MM.1S (cell line): ENCODE results near the gene HIBCH.

Experiments
- DNase-seq: peaks from one replicate; pipeline ENCODE4 v3.0.0-alpha.2; 2015
- H2AFZ ChIP-seq: fragments of 300-600 bp; sonication (generic); 2 replicates; pipeline ENCODE4 v1.6.0; 2016; ENCODE audit warnings: antibody characterized with exemption, low read length
- H3F3A ChIP-seq: fragments of 300-600 bp; sonication (generic); 2 replicates; pipeline ENCODE4 v1.6.1; 2016; ENCODE audit warnings: mild to moderate bottlenecking, antibody characterized with exemption, low read length, moderate library complexity, mixed read lengths; ENCODE audit not compliant: insufficient read depth
- H3K27ac ChIP-seq: fragments of 300-600 bp; sonication (generic); 2 replicates; pipeline ENCODE4 v1.5.1; 2016; ENCODE audit warnings: mild to moderate bottlenecking, low read length
- H3K27me3 ChIP-seq: fragments of 300-600 bp; sonication (generic); replicated peaks from 2 replicates; pipeline ENCODE4 v1.6.0; 2016; ENCODE audit warnings: low read length; ENCODE audit not compliant: insufficient read depth
- H3K36me3 ChIP-seq: fragments of 300-600 bp; sonication (generic); replicated peaks from 2 replicates; pipeline ENCODE4 v1.6.1; 2016; ENCODE audit warnings: mild to moderate bottlenecking, low read length, mixed read lengths; ENCODE audit not compliant: insufficient read depth
- H3K4me1 ChIP-seq: fragments of 300-600 bp; sonication (generic); 2 replicates; pipeline ENCODE4 v1.6.1; 2016; ENCODE audit warnings: low read length, mixed read lengths
- H3K4me2 ChIP-seq: fragments of 300-600 bp; sonication (generic); 2 replicates; pipeline ENCODE4 v1.6.0; 2016; ENCODE audit warnings: low read depth, low read length
- H3K4me3 ChIP-seq: fragments of 300-600 bp; sonication (generic); 2 replicates; pipeline ENCODE4 v1.5.1; 2016; ENCODE audit warnings: low read length, mixed read lengths
- H3K79me2 ChIP-seq: fragments of 300-600 bp; sonication (generic); 2 replicates; pipeline ENCODE4 v1.6.1; 2016; ENCODE audit warnings: mixed run types, low read length, mixed read lengths
- H3K9ac ChIP-seq: fragments of 300-600 bp; sonication (generic); 2 replicates; pipeline ENCODE4 v1.6.1; 2016; ENCODE audit warnings: low read length, mixed read lengths
- H3K9me2 ChIP-seq: fragments of 300-600 bp; sonication (generic); replicated peaks from 2 replicates; pipeline ENCODE4 v1.6.1; 2016; ENCODE audit warnings: mild to moderate bottlenecking, low read length, mixed read lengths; ENCODE audit not compliant: insufficient read depth
- H3K9me3 ChIP-seq: fragments of 300-600 bp; sonication (generic); replicated peaks from 2 replicates; pipeline ENCODE4 v1.6.1; 2016; ENCODE audit warnings: mild to moderate bottlenecking, low read length, mixed read lengths; ENCODE audit not compliant: insufficient read depth
- H4K20me1 ChIP-seq: fragments of 300-600 bp; sonication (generic); 2 replicates; pipeline ENCODE4 v1.6.1; 2016; ENCODE audit warnings: mild to moderate bottlenecking, low read length, moderate library complexity, mixed read lengths; ENCODE audit not compliant: insufficient read depth
- EZH2 ChIP-seq: fragments of 300-600 bp; sonication (generic); optimal IDR thresholded peaks from 2 replicates; pipeline ENCODE3; 2017; ENCODE audit warnings: low read depth, mild to moderate bottlenecking, antibody characterized with exemption, low read length, mixed read lengths
- EZH2phosphoT487 ChIP-seq: fragments of 300-600 bp; sonication (generic); IDR thresholded peaks from 2 replicates; pipeline ENCODE4 v1.6.1; 2018; ENCODE audit warnings: antibody characterized with exemption, low read length
- TF ChIP-seq, protein P1 (sequence below): fragments of 300-600 bp; sonication (generic); IDR thresholded peaks from 2 replicates; pipeline ENCODE4 v1.5.1; 2016; ENCODE audit warnings: antibody characterized with exemption, low read length, mixed read lengths

HIBCH gene

DNA sequence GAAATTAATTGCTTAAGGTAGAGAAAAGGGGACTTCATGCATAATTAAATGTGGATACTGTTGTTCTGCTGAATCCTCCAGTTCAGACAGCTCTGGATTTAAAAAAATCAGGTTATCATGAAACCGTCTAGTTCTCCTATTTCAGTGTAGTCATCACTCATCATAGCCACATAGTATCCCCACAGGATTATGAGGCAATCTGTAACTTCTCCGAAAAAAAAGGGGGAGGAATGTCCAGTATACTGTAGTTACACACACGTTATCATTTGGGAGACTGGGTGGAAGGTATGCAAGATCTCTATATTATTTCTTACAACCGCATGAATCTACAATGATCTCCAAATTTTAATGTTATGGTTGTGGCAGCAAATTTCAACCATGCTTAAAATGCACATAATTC lies 114.0 kb downstream of the HIBCH start:
- H3K9me2 ChIP-seq: no peaks in the 10 kb centered on the region
- no peaks in the 10 kb centered on the region for H3K4me1 ChIP-seq
- H3F3A ChIP-seq: no peaks in the 10 kb centered on the region
- TF ChIP-seq, protein P1, sequence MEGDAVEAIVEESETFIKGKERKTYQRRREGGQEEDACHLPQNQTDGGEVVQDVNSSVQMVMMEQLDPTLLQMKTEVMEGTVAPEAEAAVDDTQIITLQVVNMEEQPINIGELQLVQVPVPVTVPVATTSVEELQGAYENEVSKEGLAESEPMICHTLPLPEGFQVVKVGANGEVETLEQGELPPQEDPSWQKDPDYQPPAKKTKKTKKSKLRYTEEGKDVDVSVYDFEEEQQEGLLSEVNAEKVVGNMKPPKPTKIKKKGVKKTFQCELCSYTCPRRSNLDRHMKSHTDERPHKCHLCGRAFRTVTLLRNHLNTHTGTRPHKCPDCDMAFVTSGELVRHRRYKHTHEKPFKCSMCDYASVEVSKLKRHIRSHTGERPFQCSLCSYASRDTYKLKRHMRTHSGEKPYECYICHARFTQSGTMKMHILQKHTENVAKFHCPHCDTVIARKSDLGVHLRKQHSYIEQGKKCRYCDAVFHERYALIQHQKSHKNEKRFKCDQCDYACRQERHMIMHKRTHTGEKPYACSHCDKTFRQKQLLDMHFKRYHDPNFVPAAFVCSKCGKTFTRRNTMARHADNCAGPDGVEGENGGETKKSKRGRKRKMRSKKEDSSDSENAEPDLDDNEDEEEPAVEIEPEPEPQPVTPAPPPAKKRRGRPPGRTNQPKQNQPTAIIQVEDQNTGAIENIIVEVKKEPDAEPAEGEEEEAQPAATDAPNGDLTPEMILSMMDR: no peak
- TF ChIP-seq EZH2 (no peak), EZH2phosphoT487 (no peak)
- H3K27ac ChIP-seq: no peak overlapping the region
- no peak overlapping the region for H3K9ac ChIP-seq
- no peak overlapping the region for H3K4me3 ChIP-seq
- H4K20me1 ChIP-seq: no peaks in the 10 kb centered on the region
- no peaks in the 10 kb centered on the region for H3K79me2 ChIP-seq
- H3K36me3 ChIP-seq: 0 out of 2 replicates have a peak, but pooled peaks cover 4% of the 10 kb centered on the region
- H2AFZ ChIP-seq: no peak overlapping the region
- no peaks in the 10 kb centered on the region for H3K27me3 ChIP-seq
- H3K4me2 ChIP-seq: no peak overlapping the region
- no peaks in the 10 kb centered on the region for H3K9me3 ChIP-seq
- no peak for DNase-seq

DNA sequence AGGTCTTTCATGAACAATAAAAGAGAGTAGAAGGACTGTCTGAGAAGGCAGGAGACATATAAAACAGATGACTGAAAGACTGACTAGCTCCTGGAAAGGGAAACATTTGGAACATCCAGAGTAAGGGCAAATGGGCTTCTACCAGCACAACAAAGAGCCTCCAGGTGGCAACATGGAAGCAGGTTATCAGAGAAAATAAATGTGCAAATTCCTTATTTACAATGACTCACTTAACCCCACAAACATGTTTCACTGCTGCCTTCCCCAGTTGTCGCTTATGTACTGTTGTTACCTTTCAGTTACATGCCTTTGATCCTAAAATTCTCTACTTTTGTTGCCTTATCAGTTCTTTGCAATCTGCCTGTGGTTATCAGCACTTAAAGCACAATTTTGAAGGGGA lies 117.0 kb downstream of the HIBCH start:
- no peak overlapping the region for H3K9ac ChIP-seq
- no peaks in the 10 kb centered on the region for H3K4me1 ChIP-seq
- H3K9me3 ChIP-seq: no peaks in the 10 kb centered on the region
- H3K4me2 ChIP-seq: no peak overlapping the region
- peaks cover 7% of the 10 kb centered on the region; the same call in 1 of the 2 replicates for H3K79me2 ChIP-seq
- no peaks in the 10 kb centered on the region for H3K9me2 ChIP-seq
- H3F3A ChIP-seq: no peaks in the 10 kb centered on the region
- H4K20me1 ChIP-seq: no peaks in the 10 kb centered on the region
- H3K27ac ChIP-seq: no peak overlapping the region
- no peak for DNase-seq
- H3K27me3 ChIP-seq: no peaks in the 10 kb centered on the region
- TF ChIP-seq EZH2phosphoT487 (no peak), EZH2 (no peak)
- TF ChIP-seq, protein P1: no peak
- H2AFZ ChIP-seq: no peak overlapping the region
- H3K36me3 ChIP-seq: 0 out of 2 replicates have a peak, but pooled peaks cover 4% of the 10 kb centered on the region
- no peak overlapping the region for H3K4me3 ChIP-seq

DNA sequence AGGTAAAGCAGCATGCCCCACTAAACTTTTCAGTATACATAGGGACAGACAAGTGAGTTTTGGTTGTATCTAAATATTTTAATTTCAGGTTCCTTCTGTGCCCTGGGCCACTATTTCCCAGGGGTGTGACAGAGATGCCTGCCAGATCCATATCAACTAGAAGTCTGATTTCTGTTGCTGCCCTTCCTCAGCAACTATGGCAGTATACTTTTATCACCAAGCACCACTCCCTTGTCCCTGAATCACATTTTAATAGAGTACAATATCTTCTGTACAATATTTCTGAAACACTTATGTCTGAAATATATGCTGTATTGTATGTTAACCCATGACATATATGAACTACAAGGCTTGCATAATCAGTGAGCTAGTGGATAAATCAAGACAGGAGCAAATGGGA lies 117.6 kb downstream of the HIBCH start:
- Histone ChIP-seq H4K20me1 (no peaks in the 10 kb centered on the region), H2AFZ (no peak overlapping the region), H3F3A (no peaks in the 10 kb centered on the region), H3K36me3 (0 out of 2 replicates have a peak, but pooled peaks cover 4% of the 10 kb centered on the region), H3K27ac (no peak overlapping the region), H3K4me3 (no peak overlapping the region), H3K4me2 (no peak overlapping the region), H3K79me2 (peaks cover 13% of the 10 kb centered on the region; the same call in 1 of the 2 replicates), H3K27me3 (no peaks in the 10 kb centered on the region), H3K9ac (no peak overlapping the region), H3K9me3 (no peaks in the 10 kb centered on the region), H3K9me2 (no peaks in the 10 kb centered on the region), H3K4me1 (no peaks in the 10 kb centered on the region)
- no peak for DNase-seq
- TF ChIP-seq EZH2: no peak
- TF ChIP-seq, protein P1: no peak
- TF ChIP-seq EZH2phosphoT487: no peak
